Stimulated activated CD8-positive, alpha-beta memory T cell treated with anti-CD3 and anti-CD28 coated beads, Interleukin-15, amount 100 ng/mL, for 1 hour (primary cell): ENCODE data around the gene MIDN.

Experiments used
- DNase-seq: peaks from one replicate; pipeline ENCODE4 v3.0.0-alpha.2; 2020; ENCODE audit warnings: low read depth

MIDN gene

DNA sequence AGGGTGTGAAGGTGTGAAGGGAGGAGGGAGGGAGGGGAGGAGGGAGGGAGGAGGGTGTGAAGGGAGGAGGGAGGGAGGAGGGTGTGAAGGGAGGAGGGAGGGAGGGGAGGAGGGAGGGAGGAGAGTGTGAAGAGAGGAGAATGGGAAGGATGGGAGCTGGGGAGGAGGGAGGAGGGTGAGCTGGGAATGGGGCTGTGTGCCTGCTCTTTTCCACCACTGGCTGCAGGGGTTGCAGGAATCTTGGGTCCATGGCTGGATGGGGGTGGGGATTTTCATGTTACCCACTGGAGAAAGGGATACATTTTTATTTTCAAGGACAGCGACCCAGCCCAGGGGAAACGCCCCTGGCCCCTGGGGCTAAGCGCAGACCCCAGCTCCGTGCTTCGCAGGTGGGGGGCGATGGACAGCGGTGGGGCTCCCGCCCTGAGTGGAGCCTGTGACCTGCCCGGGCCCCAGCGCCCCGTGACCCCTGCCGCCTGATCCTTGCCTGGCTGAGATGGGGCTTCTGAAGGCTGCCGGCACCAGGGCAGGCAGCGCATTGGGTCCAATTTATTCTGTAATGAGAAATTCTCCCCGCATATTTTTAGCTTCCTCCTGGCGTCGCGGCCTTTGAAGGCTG, 34.3 kb downstream of the MIDN start:
- DNase-seq: no peak

- DNase-seq: no peak
Observed at GRCh38 chr19:1283207-1283916, 35.0 kb downstream of the MIDN start.

- no peak for DNase-seq
Observed at GRCh38 chr19:1283917-1284292, 35.5 kb downstream of the MIDN start.

GRCh38 chr19:1284293-1284978, 36.1 kb downstream of the MIDN start:
- DNase-seq: no peak

DNA sequence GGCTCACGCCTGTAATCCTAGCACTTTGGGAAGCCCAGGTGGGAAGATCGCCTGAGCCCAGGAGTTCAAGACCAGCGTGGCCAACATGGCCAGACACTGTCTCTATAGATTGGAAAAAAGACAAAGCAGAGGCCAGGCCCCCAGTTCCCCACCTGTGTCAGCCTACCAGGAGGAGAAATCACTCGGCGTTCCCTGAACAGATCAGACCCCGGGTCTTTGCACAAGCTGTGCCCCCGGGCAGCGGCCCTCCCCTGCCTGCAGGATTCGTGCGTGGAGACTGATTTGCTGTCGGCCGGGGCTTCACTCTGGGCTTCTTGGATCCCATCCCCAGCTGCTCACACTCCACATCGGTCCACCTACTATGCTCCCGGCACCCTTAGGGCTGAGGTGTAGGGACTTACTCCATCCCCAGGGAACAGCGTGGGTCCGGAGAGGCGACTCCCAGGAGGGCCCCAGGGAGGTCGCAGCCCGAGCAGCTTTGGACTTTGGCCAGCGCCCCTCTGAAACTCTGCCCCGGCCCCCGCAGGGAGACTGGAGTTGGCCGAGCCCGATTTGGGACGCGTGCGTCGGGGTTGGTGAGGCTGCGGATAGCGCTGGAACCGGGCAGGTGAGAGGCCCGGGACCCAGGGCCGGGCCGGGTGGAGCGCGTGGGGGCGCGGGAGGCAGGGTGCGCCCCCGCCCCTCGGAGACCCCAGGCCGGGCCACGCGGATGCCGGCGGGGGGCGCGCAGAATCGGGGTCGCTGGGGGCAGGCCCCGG, 36.8 kb downstream of the MIDN start:
- no peak for DNase-seq

DNA sequence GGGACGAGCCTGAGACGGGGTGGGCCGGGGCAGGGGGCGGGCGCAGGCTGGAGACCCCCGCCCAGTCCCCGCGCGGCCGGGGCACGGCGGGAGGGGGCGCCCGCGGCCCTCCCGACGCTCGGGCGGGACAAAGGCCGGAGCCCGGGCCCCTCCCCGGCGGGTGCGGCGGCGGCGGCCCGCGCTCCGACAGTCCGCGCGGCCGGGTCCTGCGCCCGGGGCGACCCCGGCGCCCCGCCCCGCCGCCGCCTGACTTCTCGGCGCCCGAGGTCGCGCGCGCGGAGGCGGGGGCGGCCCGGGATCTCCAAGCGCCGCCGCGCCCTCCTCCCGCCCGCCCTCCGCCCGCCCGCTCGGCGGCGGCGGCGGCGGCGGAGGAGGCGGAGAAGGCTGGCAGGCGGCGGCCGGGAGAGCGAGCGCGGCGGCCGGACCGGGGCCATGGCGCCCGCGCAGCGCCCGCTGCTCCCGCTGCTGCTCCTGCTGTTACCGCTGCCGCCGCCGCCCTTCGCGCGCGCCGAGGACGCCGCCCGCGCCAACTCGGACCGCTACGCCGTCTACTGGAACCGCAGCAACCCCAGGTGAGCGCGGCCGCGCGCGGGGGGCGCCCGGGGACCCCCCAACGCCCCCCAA, 37.5 kb downstream of the MIDN start, which contains the start of gene EFNA2:
Gene EFNA2 (plus strand): TSS at position 137 of the 624 bp plus-strand sequence. CDS start 296 bp downstream, at position 433.
- no peak for DNase-seq

- DNase-seq: no peak
Observed at GRCh38 chr19:1286487-1287353, 38.3 kb downstream of the MIDN start.

DNA sequence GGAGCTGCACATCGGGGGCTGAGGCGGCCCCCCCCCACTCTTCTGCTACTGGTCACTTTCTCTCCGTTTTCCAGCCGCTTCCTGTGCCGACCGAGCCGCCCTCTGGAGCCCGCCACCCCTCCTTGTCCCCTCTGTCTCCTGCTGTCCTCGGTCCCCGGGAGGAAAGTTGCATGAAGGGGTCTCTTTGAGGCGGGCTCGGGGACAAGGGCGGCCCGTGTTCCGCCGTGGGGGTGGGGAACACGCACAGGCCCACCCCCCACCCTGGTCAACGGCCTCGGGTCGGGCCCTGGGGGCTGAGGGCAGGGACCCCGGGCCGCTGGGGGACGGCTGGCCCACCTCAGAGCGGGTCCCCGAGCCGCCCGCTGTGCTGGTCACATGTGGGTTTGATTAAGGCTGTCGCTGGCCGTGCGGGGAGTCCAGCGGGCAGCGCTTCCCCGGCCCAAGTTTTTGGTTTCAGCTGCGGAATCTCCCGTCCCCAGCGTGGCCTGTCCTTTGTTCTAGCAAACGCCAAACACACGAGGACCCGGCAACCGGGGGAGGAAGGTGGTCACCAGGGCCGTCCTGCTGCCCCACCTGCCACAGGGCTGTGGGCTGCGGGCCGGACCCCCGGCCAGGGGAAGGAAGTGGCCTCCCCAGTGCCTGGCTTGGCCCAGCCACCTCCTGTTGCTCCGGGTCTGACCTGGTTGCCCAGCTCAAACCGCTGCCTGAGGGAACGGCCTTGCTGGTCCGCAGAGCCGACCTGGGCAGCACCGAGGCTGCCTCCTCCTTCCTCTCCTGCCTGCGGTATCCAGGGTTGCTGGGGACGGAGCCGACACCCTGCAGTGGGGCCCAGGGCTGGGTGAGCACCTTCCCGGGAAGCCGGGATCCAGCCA, 39.2 kb downstream of the MIDN start:
- no peak for DNase-seq

DNA sequence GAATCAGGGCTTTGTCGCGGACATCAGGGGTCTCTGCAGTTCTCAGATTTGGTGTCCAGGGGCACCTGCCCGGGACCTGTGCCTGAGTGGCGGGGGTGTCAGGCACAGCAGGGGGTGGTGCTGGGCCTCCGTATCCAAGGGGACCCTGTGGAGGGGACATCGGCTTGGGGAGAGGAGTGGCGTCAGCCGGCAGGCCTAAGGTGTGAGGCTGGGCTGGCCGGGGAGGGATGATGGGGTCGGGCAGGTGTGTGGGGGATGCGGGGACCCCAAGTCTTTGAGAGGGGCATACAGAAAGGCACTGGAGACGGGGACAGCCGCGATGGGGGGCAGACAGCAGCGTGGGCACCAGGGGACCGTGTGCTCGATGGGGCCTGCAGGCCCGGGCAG, 39.8 kb downstream of the MIDN start:
- DNase-seq: no peak

- no peak for DNase-seq
Observed at GRCh38 chr19:1288833-1289685, 40.7 kb downstream of the MIDN start.

- no peak for DNase-seq
Observed at GRCh38 chr19:1289686-1290025, 41.3 kb downstream of the MIDN start.

- DNase-seq: no peak
Observed at GRCh38 chr19:1290196-1290702, 41.9 kb downstream of the MIDN start.

GRCh38 chr19:1290703-1291651, 42.6 kb downstream of the MIDN start:
- DNase-seq: no peak

GRCh38 chr19:1291761-1292418, 43.5 kb downstream of the MIDN start:
- DNase-seq: no peak

- DNase-seq: no peak
Observed at GRCh38 chr19:1292419-1293151, 44.2 kb downstream of the MIDN start.

DNA sequence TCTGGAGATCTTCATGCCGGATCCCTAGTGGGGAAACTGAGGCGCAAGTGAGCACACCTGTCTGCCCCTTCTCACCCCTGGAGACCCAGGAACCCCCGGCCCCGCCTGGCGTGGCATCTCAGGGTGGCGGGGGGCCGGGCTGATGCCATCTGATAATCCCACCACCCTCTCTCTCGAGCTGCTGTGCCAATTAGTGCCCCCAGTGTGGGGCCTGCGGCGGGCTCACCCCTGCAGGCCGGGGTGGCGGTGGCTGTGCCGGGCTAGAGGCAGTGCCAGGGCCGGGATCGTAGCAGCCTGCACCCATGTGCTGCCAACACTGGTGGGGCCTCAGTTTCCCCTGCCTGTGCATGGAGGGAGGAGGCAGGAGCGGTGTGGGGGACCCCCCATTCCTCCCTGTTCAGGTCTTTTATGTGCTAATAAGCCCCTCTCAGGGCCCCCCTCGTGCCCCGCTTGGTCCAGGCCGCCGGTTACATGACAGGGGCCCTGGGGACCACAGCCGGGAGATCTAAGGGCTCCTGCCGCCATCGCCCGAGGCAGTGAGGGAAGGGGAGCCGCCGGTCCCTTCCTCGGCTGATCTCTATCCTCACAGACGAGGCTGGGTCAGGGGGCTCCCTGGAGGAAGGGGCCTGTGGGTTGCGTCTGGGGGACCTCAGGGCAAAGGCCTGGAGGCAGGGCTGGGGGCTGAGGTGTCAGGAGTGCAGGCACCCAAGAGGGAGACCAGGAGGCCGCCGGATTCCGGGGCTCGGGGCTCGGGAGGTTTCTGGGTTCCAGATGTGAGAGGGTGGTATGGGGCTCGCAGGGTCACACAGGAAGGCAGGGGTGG, 45.6 kb downstream of the MIDN start:
- no peak for DNase-seq
